ENCODE results near the gene FAM120C.

DNA sequence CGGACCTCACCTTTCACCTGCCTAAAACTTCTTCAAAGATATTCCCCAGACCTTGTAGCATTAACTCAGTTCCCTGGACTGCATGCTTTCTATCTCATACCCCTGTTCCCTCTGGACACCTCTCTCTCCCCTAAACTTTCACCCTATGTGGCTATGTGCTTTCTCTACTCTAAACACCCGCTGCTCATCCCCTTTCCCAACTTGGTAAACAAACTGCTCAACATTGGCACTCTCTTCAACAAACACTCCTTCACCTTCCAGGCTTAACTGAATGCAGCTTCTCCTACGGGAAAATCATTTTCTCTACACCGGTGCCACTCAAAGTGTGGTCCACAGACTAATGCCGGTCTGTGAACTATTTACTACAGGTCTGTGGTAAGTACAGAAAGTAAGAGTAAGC is 158.7 kb downstream of the FAM120C start:
- TF ChIP-seq, protein P1, sequence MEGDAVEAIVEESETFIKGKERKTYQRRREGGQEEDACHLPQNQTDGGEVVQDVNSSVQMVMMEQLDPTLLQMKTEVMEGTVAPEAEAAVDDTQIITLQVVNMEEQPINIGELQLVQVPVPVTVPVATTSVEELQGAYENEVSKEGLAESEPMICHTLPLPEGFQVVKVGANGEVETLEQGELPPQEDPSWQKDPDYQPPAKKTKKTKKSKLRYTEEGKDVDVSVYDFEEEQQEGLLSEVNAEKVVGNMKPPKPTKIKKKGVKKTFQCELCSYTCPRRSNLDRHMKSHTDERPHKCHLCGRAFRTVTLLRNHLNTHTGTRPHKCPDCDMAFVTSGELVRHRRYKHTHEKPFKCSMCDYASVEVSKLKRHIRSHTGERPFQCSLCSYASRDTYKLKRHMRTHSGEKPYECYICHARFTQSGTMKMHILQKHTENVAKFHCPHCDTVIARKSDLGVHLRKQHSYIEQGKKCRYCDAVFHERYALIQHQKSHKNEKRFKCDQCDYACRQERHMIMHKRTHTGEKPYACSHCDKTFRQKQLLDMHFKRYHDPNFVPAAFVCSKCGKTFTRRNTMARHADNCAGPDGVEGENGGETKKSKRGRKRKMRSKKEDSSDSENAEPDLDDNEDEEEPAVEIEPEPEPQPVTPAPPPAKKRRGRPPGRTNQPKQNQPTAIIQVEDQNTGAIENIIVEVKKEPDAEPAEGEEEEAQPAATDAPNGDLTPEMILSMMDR (IDR thresholded peaks at IDR 0.05; ENCODE audit: insufficient read depth, low read length, poor library complexity, severe bottlenecking), result no peak
- no peak for TF ChIP-seq EZH2phosphoT487 (conservative IDR thresholded peaks at IDR 0.05; ENCODE audit: low read length)
